Type B pancreatic cell (in vitro differentiated cells): ENCODE results near the gene PTGR3. TPM values are rescaled to one million over a fixed set of nuclear protein-coding genes. Genes with fewer than 3 reads are reported as not detected.
A peak's percentile ranks its signal among the peaks of the same experiment; 100 is the strongest.

Experiments used
- DNase-seq: peaks from one replicate; pipeline ENCODE4 v3.0.0; 2021; ENCODE audit warnings: mixed read lengths; ENCODE audit not compliant: unreplicated experiment; ENCODE audit errors: extremely low spot score
- H3K27ac Mint-ChIP-seq: 2 replicates; pipeline ENCODE4 v1.8.0; 2021; ENCODE audit warnings: mild to moderate bottlenecking, mixed read lengths
- H3K27me3 Mint-ChIP-seq: 2 replicates; pipeline ENCODE4 v1.8.0; 2021; ENCODE audit warnings: mixed read lengths
- H3K36me3 Mint-ChIP-seq: 2 replicates; pipeline ENCODE4 v1.8.0; 2021; ENCODE audit warnings: mixed read lengths
- H3K4me1 Mint-ChIP-seq: one replicate; pipeline ENCODE4 v1.8.0; 2021; ENCODE audit warnings: mixed read lengths; ENCODE audit not compliant: unreplicated experiment
- H3K4me3 Mint-ChIP-seq: 2 replicates; pipeline ENCODE4 v1.8.0; 2021; ENCODE audit warnings: mild to moderate bottlenecking, mixed read lengths
- H3K9me3 Mint-ChIP-seq: 2 replicates; pipeline ENCODE4 v1.8.0; 2021; ENCODE audit warnings: mixed read lengths
- total RNA-seq: library from RNA; stranded (reverse); gene quantifications from 2 replicates; pipeline ENCODE4 v1.2.1, GENCODE V29; 2021; ENCODE audit warnings: low replicate concordance
- TF ChIP-seq, protein P1 (sequence below): fragments of 200-600 bp; sonication (generic); conservative IDR thresholded peaks from 2 replicates; pipeline ENCODE4 v1.5.0; 2021; ENCODE audit warnings: antibody characterized with exemption, mild to moderate bottlenecking

The PTGR3 gene
- total RNA-seq, 1 donor from 2014 or later = 86.7 TPM

DNA sequence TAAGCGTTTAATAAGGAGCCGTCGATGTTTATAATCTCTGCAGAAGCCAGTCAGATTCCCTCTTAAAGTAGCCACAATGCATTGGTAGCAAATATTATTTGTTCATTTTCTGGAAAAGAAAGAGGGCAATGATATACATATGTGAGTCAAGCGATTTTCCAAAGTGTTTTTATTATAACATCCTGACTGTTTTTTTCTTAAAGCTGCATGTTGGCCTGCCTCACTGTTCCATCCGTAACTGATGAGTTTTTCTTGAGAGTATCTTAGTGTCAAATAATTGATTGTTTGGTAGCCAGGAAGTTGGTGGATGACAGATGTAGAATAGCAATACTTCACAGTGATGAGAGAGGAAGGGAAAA, 5.4 kb upstream of the PTGR3 start:
- TF ChIP-seq, protein P1, sequence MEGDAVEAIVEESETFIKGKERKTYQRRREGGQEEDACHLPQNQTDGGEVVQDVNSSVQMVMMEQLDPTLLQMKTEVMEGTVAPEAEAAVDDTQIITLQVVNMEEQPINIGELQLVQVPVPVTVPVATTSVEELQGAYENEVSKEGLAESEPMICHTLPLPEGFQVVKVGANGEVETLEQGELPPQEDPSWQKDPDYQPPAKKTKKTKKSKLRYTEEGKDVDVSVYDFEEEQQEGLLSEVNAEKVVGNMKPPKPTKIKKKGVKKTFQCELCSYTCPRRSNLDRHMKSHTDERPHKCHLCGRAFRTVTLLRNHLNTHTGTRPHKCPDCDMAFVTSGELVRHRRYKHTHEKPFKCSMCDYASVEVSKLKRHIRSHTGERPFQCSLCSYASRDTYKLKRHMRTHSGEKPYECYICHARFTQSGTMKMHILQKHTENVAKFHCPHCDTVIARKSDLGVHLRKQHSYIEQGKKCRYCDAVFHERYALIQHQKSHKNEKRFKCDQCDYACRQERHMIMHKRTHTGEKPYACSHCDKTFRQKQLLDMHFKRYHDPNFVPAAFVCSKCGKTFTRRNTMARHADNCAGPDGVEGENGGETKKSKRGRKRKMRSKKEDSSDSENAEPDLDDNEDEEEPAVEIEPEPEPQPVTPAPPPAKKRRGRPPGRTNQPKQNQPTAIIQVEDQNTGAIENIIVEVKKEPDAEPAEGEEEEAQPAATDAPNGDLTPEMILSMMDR = no peak
- Mint-ChIP-seq H3K9me3 (no peaks in the 10 kb centered on the region), H3K4me3 (peak overlapping the region; percentile 89), H3K36me3 (peaks cover 22% of the 10 kb centered on the region), H3K4me1 (peaks cover 59% of the 10 kb centered on the region), H3K27me3 (peaks cover 22% of the 10 kb centered on the region), H3K27ac (peak overlapping the region; percentile 22)
- DNase-seq = no peak

DNA sequence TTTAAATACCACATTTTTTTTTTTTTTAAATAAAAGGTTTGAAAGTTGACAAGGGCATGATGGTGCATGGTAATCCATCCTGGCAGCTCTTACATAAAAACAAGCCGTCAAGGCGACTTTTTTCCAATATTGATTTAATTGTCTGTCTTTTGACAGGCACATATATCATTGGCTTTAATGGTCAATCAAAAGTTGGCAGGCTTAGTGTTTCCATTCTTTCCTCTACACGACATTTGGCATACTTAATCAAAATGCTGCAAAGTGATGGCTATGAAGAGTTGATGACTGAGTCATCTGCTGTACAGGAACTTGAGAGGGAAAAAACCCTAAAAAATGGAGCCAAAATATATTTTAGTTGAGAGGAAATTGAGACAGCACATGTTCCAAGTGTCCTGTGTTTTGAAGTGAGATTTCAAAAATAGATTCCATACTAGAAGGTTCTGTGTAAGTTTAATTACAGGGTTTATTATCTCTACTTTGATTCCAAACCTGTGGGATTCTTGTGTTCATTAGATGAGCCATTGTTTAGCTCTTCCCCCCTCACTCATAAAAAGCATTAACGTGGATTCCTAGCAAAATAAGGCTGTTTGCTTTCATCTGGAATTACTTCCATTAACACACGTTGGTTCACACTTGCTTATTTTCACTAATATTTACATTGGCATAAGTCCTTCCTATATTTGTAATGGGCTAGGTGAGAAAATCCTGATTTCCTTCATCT, 4.8 kb upstream of the PTGR3 start:
- H3K36me3 Mint-ChIP-seq = peaks cover 22% of the 10 kb centered on the region
- H3K27me3 Mint-ChIP-seq = peaks cover 22% of the 10 kb centered on the region

DNA sequence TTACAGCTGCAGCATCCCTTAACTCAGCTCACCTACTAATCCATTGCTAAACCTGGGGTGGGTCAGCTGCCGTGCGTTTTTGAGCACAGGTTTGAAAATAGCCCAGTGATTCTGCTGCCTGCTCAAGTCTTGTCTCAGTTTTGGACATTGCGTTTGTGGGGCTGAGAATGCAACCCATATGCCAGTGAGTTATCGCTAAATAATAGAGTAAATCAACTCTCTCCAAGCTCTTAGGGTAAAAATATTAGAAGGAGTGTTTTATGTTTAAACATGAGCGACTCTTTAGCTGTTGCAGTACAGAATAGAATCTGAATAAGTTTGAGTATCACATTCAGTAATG, 3.8 kb upstream of the PTGR3 start:
- Mint-ChIP-seq H3K27me3 (peaks cover 23% of the 10 kb centered on the region), H3K27ac (peak overlapping the region; percentile 84), H3K4me1 (peaks cover 43% of the 10 kb centered on the region), H3K4me3 (peak overlapping the region; percentile 89), H3K9me3 (no peaks in the 10 kb centered on the region), H3K36me3 (peaks cover 24% of the 10 kb centered on the region)
- TF ChIP-seq, protein P1 = no peak
- DNase-seq = no peak

More for the DNA sequence above, 4.8 kb upstream of the PTGR3 start:
- DNase-seq = no peak
- H3K9me3 Mint-ChIP-seq = no peaks in the 10 kb centered on the region
- peaks cover 54% of the 10 kb centered on the region for H3K4me1 Mint-ChIP-seq
- H3K27ac Mint-ChIP-seq = peak overlapping the region; percentile 22
- TF ChIP-seq, protein P1 = no peak
- peak overlapping the region; percentile 89 for H3K4me3 Mint-ChIP-seq

DNA sequence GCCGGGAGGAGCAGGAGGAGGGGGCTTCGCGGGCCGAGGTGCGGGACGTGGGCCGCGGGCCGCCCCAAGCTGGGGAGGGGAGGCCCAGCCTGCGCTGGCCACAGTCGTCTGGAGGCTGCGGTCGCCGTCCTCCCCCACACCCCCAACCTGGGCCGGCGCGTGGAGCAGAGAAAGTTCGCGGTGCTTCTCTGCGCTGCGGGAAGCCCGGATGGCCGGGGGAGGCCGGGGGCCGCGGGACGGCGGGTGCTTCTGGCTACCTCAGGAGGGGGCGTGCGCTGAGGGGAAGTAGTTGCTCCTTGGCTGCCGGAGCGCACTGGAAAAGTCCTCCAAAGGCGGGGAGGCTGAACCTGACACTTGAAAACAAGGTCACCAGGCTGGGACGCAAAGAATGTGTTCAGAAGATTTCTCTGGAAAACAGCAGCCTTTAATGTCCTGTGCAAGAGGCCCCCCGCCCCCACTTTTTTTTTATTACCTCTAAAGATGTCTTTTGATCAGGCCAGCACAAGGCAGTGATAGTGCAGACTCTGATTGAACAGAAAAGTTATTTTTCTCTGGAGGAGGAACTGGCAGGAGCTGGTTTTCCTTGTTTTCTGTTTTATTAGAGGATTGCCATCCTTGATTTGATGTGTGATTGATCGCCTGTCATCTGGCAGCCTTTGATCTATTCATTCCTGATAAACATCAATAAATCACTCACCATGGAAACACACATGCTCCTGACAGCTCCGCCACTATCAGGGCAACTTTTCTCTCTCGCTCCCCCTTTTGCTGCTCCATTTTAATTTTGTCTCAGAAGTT, 3.2 kb upstream of the PTGR3 start:
- DNase-seq = peak; percentile 78
- H3K27me3 Mint-ChIP-seq = peaks cover 28% of the 10 kb centered on the region
- peak overlapping the region; percentile 84 for H3K27ac Mint-ChIP-seq
- H3K4me1 Mint-ChIP-seq = peaks cover 43% of the 10 kb centered on the region
- no peaks in the 10 kb centered on the region for H3K9me3 Mint-ChIP-seq
- H3K4me3 Mint-ChIP-seq = peak overlapping the region; percentile 89
- H3K36me3 Mint-ChIP-seq = peaks cover 27% of the 10 kb centered on the region
- TF ChIP-seq, protein P1 = no peak

DNA sequence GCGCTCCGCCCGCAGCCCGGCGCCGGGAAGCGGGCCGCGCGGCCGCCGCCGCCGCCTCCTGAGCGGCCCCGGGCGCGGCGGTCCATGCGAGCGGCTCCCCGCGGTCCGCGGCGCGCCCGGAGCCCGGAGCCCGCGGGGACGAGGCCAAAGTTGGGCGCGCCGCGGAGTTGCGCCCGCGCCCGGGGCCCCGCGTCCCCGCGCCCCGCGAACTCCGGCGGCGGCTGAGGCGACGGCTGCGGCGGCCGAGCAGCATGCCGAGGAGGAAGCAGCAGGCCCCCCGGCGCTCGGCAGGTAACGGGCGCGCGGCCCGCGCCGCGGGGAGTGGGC, 2.6 kb upstream of the PTGR3 start:
- no peak for DNase-seq
- Mint-ChIP-seq H3K27ac (no peak overlapping the region), H3K36me3 (peaks cover 27% of the 10 kb centered on the region), H3K4me1 (peaks cover 39% of the 10 kb centered on the region), H3K9me3 (no peaks in the 10 kb centered on the region), H3K4me3 (no peak overlapping the region), H3K27me3 (peaks cover 29% of the 10 kb centered on the region)
- TF ChIP-seq, protein P1 = no peak
